Measurements from ENCODE around the gene HEMK1. TPM values are rescaled to one million over a fixed set of nuclear protein-coding genes. Genes with fewer than 3 reads are reported as not detected.

The HEMK1 gene
- total RNA-seq, 4 donors from 2014 or later, result 7.3 to 11.6 (median 7.9) TPM

DNA sequence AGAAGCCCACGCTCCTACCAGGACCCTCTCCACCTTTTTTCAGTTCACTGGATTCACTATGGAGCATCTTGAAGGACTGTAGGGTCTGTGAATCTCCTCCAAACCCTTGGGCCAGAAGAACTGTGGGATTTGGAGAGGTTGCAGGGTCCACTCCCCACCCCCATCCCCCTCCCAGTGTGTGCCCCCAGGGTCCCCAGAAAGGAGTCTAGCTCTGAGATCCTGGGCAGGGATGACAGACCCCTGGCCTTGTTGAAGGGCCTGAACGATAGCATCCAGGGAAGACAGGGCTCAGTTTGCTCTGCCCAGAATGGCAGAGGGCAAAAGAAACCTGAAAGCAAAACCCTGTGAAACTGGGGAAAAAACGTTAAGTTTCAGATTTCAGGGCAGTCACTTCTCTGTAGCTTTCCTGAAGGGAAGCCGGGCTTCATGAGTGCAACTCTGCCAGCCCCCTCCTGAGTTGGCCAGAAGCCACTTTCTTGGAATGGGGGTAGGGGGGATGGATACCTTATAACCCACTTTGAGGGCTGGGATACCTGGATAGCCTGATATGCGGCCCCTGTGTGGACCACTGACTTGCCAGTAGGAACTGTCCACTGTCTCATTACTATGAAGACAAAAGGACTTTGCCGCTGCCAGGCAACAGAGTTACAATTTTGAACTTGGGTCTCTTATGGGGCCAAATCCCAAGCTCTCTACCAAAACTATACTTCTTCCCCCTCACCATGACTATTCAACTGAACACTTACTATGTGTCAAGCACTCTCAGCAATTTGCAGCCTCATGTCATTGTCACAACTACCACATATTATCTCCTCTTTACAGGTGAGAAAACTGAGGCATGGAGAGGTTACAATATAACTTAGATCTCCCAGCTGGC is 43.9 kb downstream of the HEMK1 start:
- H3K4me1 ChIP-seq, result peaks cover 13 to 58% (median 48%) of the 10 kb centered on the region in 4 donors
- in situ Hi-C loops (cut with MboI; ENCODE audit: low pct_ligation_motif_present in 1 of 4, low pct_unique_long_range_greater_than_20kb in 1 of 4, low sequenced_read_pairs in 3 of 4), result loop anchor here in 3 of 4 donors (5.0 to 25.0 kb wide), 3 partner anchors 36 to 774 kb away; partner anchors contain the start of genes MANF (in 2 of the 3) and RBM15B (in 2 of the 3)
- no peaks in the 10 kb centered on the region for H3K9me3 ChIP-seq
- TF ChIP-seq EP300 (IDR thresholded peaks at IDR 0.05; ENCODE audit: low read depth) (no peak), POLR2A (IDR thresholded peaks at IDR 0.05) (no peak), POLR2AphosphoS5 (IDR thresholded peaks at IDR 0.05) (no peak)
- TF ChIP-seq, protein P1, sequence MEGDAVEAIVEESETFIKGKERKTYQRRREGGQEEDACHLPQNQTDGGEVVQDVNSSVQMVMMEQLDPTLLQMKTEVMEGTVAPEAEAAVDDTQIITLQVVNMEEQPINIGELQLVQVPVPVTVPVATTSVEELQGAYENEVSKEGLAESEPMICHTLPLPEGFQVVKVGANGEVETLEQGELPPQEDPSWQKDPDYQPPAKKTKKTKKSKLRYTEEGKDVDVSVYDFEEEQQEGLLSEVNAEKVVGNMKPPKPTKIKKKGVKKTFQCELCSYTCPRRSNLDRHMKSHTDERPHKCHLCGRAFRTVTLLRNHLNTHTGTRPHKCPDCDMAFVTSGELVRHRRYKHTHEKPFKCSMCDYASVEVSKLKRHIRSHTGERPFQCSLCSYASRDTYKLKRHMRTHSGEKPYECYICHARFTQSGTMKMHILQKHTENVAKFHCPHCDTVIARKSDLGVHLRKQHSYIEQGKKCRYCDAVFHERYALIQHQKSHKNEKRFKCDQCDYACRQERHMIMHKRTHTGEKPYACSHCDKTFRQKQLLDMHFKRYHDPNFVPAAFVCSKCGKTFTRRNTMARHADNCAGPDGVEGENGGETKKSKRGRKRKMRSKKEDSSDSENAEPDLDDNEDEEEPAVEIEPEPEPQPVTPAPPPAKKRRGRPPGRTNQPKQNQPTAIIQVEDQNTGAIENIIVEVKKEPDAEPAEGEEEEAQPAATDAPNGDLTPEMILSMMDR (IDR thresholded peaks at IDR 0.05), result no peak
- WGBS, 2 donors (ENCODE audit: low coverage in 1 of 2), result 55 to 64% methylated on average over 2 to 6 of the region's 6 CpGs
- H3K27me3 ChIP-seq, result no peaks in the 10 kb centered on the region
- no peak overlapping the region for H3K4me3 ChIP-seq
- H3K27ac ChIP-seq, result peak overlapping the region; percentile 92 to 96 (median 94)
- intact Hi-C loops (cut with DNase I; ENCODE audit: low total_unique reads), result no loop called here
- no peak for DNase-seq
- no peaks in the 10 kb centered on the region for H3K36me3 ChIP-seq

DNA sequence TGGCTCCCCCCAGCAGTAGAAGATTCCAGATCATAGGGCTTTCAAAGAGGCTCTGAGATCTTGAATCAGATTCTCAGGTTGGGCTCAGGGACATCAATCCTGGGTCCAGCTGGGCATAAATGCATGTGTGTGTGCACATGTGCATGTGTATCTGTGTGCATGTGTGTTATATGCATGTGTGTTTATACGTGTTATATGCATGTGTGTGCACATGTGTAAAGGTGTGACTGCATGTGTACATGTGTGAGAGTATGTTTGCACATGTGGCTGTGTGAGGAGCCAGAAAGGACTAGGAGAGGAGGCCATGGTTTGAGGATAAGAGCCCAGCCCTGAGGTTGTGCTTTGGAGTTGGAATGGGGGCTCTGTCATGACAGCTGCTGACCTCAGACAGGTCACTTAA is 45.9 kb downstream of the HEMK1 start:
- intact Hi-C loops (cut with DNase I; ENCODE audit: low total_unique reads) (loop anchor here (5.0 kb wide), 1 partner anchor 762 kb away; no protein-coding TSS in a partner anchor), in situ Hi-C loops (cut with MboI; ENCODE audit: low pct_ligation_motif_present in 1 of 4, low pct_unique_long_range_greater_than_20kb in 1 of 4, low sequenced_read_pairs in 3 of 4) (loop anchor here in 2 of 4 donors (25.0 kb wide), 1 partner anchor 772 kb away; the partner anchor contains the start of genes MANF (in 2 of the 2) and RBM15B (in 2 of the 2))
- WGBS, 2 donors (ENCODE audit: low coverage in 1 of 2), result 53% methylated on average over 1 of the region's 1 CpG; no CpG with 5 or more reads in 1 of the 2 donors
- Histone ChIP-seq H3K36me3 (no peaks in the 10 kb centered on the region), H3K27ac (no peak overlapping the region), H3K4me3 (no peak overlapping the region), H3K9me3 (no peaks in the 10 kb centered on the region), H3K4me1 (peaks cover 0 to 55% (median 42%) of the 10 kb centered on the region in 4 donors), H3K27me3 (no peaks in the 10 kb centered on the region)
- DNase-seq, result no peak
- no peak for TF ChIP-seq POLR2AphosphoS5 (IDR thresholded peaks at IDR 0.05)
- no peak for TF ChIP-seq EP300 (IDR thresholded peaks at IDR 0.05; ENCODE audit: low read depth)
- TF ChIP-seq, protein P1 (IDR thresholded peaks at IDR 0.05), result no peak
- TF ChIP-seq POLR2A (IDR thresholded peaks at IDR 0.05), result no peak

DNA sequence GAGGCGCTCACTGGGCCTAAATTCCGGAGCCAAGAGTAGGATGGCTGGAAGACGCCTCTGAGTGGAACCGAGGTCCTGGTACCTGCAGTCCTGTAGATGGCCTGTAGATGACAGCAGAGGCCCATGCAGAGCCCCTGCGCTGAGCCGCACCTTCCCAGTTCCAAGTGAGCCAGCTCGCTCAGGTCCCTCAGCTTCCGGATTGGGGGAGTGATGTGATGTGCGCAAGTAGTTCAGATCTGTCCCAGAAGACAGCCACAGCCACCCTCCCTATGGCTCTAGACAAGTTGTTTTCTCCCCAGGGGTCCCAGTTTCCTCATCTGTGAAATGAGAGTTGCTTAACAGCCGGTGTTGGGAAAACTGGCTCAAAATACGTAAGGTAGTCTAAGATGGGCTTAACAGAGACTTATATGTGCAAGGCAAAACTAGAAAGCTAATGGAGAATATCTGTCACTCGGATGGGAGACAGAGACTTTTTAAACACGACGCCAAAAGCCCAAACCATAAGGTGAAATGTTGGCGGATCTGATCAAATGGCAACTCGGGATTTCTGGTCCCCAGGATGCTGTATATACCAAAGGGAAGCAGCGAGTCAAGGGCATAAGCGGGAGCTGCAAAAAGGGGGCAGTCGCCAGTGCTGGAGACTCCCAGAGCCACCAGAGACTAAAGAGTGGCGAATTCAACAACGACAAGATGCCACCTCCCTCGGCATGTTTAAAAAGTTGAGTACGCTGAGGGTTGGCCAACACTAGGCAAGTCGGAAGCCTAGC is 46.9 kb downstream of the HEMK1 start:
- TF ChIP-seq POLR2AphosphoS5 (IDR thresholded peaks at IDR 0.05) (peak in 1 of 3 donors; percentile 6), EP300 (IDR thresholded peaks at IDR 0.05; ENCODE audit: low read depth) (no peak), POLR2A (IDR thresholded peaks at IDR 0.05) (no peak)
- TF ChIP-seq, protein P1 (IDR thresholded peaks at IDR 0.05), result peak; percentile 98 to 99 (median 99)
- peak overlapping the region; percentile 44 to 88 (median 76) for H3K4me3 ChIP-seq
- WGBS, 2 donors (ENCODE audit: low coverage in 1 of 2), result 0 to 1% methylated on average over 1 to 24 of the region's 24 CpGs
- H3K4me1 ChIP-seq, result peaks cover 0 to 46% (median 32%) of the 10 kb centered on the region in 4 donors
- no peaks in the 10 kb centered on the region for H3K9me3 ChIP-seq
- in situ Hi-C loops (cut with MboI; ENCODE audit: low pct_ligation_motif_present in 1 of 4, low pct_unique_long_range_greater_than_20kb in 1 of 4, low sequenced_read_pairs in 3 of 4) (loop anchor here in 2 of 4 donors (25.0 kb wide), 1 partner anchor 771 kb away; the partner anchor contains the start of genes MANF (in 2 of the 2) and RBM15B (in 2 of the 2)), intact Hi-C loops (cut with DNase I; ENCODE audit: low total_unique reads) (loop anchor here (5.0 kb wide), 1 partner anchor 761 kb away; no protein-coding TSS in a partner anchor)
- DNase-seq, result peak; percentile 92
- H3K27me3 ChIP-seq, result no peaks in the 10 kb centered on the region
- H3K36me3 ChIP-seq, result no peaks in the 10 kb centered on the region
- H3K27ac ChIP-seq, result peak overlapping the region; percentile 90 to 95 (median 93)

All from transverse colon (tissue), 4 donors.